AML-193 (cell line): ENCODE measurements around the gene UBXN4.
"Not testable (repeated sequence)": the region's sequence is repeated elsewhere in the genome, so short reads cannot be mapped to it uniquely, and the experiment has no call there.

ENCODE experiments used
- DNase-seq, 2 experiments: peaks; one replicate each; lab custom pipeline; 2025; lab: John Stamatoyannopoulos, UW

UBXN4 gene

GRCh38 chr2:135741395-135742324 lies at the start of gene UBXN4:
UBXN4 (plus strand) TSS chr2:135741855; CDS start chr2:135741930, 75 bp downstream.
- peak; percentile 95 to 97 for DNase-seq

- DNase-seq, result no peak
Measured at GRCh38 chr2:135694711-135695110, 46.9 kb upstream of the UBXN4 start.

- DNase-seq, result no peak
Measured at GRCh38 chr2:135698838-135699237, 42.8 kb upstream of the UBXN4 start.

- no peak for DNase-seq
Measured at GRCh38 chr2:135701442-135701841, 40.2 kb upstream of the UBXN4 start.

- DNase-seq, result no peak
Measured at GRCh38 chr2:135703300-135703699, 38.4 kb upstream of the UBXN4 start.

- not testable (repeated sequence) for DNase-seq
Measured at GRCh38 chr2:135704075-135704474, 37.6 kb upstream of the UBXN4 start.

- no peak for DNase-seq
Measured at GRCh38 chr2:135708159-135708558, 33.5 kb upstream of the UBXN4 start.

GRCh38 chr2:135709992-135710391 lies 31.7 kb upstream of the UBXN4 start:
- peak; percentile 37 to 60 for DNase-seq

GRCh38 chr2:135715086-135715485 lies 26.6 kb upstream of the UBXN4 start:
- DNase-seq, result not testable (repeated sequence)

GRCh38 chr2:135728064-135728743 lies 13.5 kb upstream of the UBXN4 start:
- DNase-seq, result no peak

GRCh38 chr2:135732561-135732960 lies 9.1 kb upstream of the UBXN4 start:
- DNase-seq, result no peak

- DNase-seq, result no peak
Measured at GRCh38 chr2:135733045-135733444, 8.6 kb upstream of the UBXN4 start.

- no peak for DNase-seq
Measured at GRCh38 chr2:135736546-135736945, 5.1 kb upstream of the UBXN4 start.

- no peak for DNase-seq
Measured at GRCh38 chr2:135740206-135740605, 1.4 kb upstream of the UBXN4 start.

- no peak for DNase-seq
Measured at GRCh38 chr2:135741043-135741394, 636 bp upstream of the UBXN4 start.

GRCh38 chr2:135742325-135742757 lies 686 bp downstream of the UBXN4 start:
- DNase-seq, result peak; percentile 33 to 46

- DNase-seq, result no peak
Measured at GRCh38 chr2:135743860-135744259, 2.2 kb downstream of the UBXN4 start.

- DNase-seq, result peak; percentile 68
Measured at GRCh38 chr2:135744760-135745314, 3.2 kb downstream of the UBXN4 start.

GRCh38 chr2:135745545-135745944 lies 3.9 kb downstream of the UBXN4 start:
- no peak for DNase-seq

- no peak for DNase-seq
Measured at GRCh38 chr2:135755573-135755972, 13.9 kb downstream of the UBXN4 start.

- no peak for DNase-seq
Measured at GRCh38 chr2:135756692-135757091, 15.0 kb downstream of the UBXN4 start.

GRCh38 chr2:135762022-135762421 lies 20.4 kb downstream of the UBXN4 start:
- no peak for DNase-seq

GRCh38 chr2:135762530-135762929 lies 20.9 kb downstream of the UBXN4 start:
- DNase-seq, result no peak
